Measurements from ENCODE around the gene GMIP.

DNA sequence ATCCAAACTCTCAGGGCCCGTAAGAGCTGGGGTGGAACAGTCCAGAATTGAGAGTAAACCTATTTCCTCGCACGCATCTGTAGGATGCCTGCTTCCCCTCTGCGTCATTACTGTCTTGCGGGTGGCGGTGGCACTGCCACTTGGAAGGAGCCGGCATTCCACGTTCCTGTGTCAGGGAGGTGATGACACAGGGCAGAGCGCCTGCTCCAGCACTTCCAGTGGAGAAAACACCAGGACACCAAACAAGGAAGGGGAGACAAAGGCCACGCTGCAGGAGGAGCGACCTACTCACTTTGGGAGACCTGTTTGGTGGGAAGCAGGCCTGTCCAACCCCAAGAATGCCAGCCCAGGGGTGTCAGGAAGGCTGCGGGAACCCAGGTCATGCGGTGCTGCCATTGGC lies 62.1 kb downstream of the GMIP start:
- TF ChIP-seq, protein P1, sequence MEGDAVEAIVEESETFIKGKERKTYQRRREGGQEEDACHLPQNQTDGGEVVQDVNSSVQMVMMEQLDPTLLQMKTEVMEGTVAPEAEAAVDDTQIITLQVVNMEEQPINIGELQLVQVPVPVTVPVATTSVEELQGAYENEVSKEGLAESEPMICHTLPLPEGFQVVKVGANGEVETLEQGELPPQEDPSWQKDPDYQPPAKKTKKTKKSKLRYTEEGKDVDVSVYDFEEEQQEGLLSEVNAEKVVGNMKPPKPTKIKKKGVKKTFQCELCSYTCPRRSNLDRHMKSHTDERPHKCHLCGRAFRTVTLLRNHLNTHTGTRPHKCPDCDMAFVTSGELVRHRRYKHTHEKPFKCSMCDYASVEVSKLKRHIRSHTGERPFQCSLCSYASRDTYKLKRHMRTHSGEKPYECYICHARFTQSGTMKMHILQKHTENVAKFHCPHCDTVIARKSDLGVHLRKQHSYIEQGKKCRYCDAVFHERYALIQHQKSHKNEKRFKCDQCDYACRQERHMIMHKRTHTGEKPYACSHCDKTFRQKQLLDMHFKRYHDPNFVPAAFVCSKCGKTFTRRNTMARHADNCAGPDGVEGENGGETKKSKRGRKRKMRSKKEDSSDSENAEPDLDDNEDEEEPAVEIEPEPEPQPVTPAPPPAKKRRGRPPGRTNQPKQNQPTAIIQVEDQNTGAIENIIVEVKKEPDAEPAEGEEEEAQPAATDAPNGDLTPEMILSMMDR (IDR thresholded peaks at IDR 0.05) = no peak
- TF ChIP-seq EP300 (IDR thresholded peaks at IDR 0.05) = no peak
- TF ChIP-seq POLR2AphosphoS5 (IDR thresholded peaks at IDR 0.05) = no peak
- no peak for TF ChIP-seq POLR2A (IDR thresholded peaks at IDR 0.05; ENCODE audit: low read depth)

All from esophagus muscularis mucosa (tissue), 4 donors.